Colonic mucosa (tissue), 4 donors: ENCODE data around the gene UNC5B. TPM values are rescaled to one million over a fixed set of nuclear protein-coding genes. Genes with fewer than 3 reads are reported as not detected.

Source experiments
- DNase-seq: peaks from one replicate; pipeline ENCODE4 v3.0.0-alpha.2; 2020
- H3K27ac ChIP-seq: fragments of 200-600 bp; one replicate; pipeline ENCODE4 v1.8.0; 2021
- H3K27me3 ChIP-seq: fragments of 200-600 bp; one replicate; pipeline ENCODE4 v1.8.0; 2021
- H3K36me3 ChIP-seq: fragments of 200-600 bp; one replicate; pipeline ENCODE4 v1.8.0; 2021
- H3K4me1 ChIP-seq: fragments of 200-600 bp; one replicate; pipeline ENCODE4 v1.8.0; 2021; ENCODE audit warnings: mild to moderate bottlenecking
- H3K4me3 ChIP-seq: fragments of 200-600 bp; one replicate; pipeline ENCODE4 v1.8.0; 2021
- H3K9ac ChIP-seq, 2 donors: one replicate each; pipeline ENCODE4 v1.7.0; 2013; ENCODE audit warnings: control low read depth in 2 of 2, low read depth in 2 of 2, low read length in 2 of 2
- H3K9me3 ChIP-seq: fragments of 200-600 bp; one replicate; pipeline ENCODE4 v1.8.0; 2021
- CTCF ChIP-seq: fragments of 200-600 bp; IDR thresholded peaks from one replicate; pipeline ENCODE4 v1.8.0; 2022; ENCODE audit warnings: antibody characterized with exemption, mild to moderate bottlenecking
- intact Hi-C: fragments of 100-400 bp; cut with DNase I; formaldehyde crosslinking; loops from one replicate; pipeline ENCODE4 v1.14.1; 2022
- total RNA-seq, 2 donors: library from RNA; stranded (reverse); fragmentation: NEBNext Ultra II Directional in 1 of 2; extraction: Animal tissue kit (Norgen Biotek cat#: 25700) in 1 of 2; gene quantifications; one replicate each; pipeline ENCODE4 v1.2.1, GENCODE V29; 2021
- donor health status: healthy.
- donor health status: DM: no; HTN: no; CAD: no.
- donor health status: DM: no; HTN: no; CAD: no.

Gene UNC5B
- total RNA-seq = 10 to 100 TPM; 18.4 to 18.5 TPM

GRCh38 chr10:71212318-71213126 is at the start of gene UNC5B:
Gene UNC5B, plus strand, starts transcription at chr10:71212570. Its CDS starts 416 bp downstream, at chr10:71212986.
- Histone ChIP-seq H3K9ac (peak within 1 kb of the TSS; percentile 80), H3K4me3 (peak within 1 kb of the TSS; percentile 71), H3K27me3 (peaks cover 30% of the 10 kb centered on the region), H3K4me1 (no peaks in the 10 kb centered on the region), H3K9me3 (no peaks in the 10 kb centered on the region), H3K36me3 (no peaks in the 10 kb centered on the region), H3K27ac (peak within 1 kb of the TSS; percentile 78)
- peak; percentile 91 for DNase-seq
- TF ChIP-seq CTCF = no peak
- intact Hi-C loops = loop anchor here (5.0 kb wide), 1 partner anchor 75 kb away; no protein-coding TSS in a partner anchor

GRCh38 chr10:71173466-71173865 is 38.9 kb upstream of the UNC5B start:
- no peaks in the 10 kb centered on the region for H3K9me3 ChIP-seq
- no peaks in the 10 kb centered on the region for H3K36me3 ChIP-seq
- no peaks in the 10 kb centered on the region for H3K4me1 ChIP-seq
- DNase-seq = no peak
- TF ChIP-seq CTCF = no peak
- no peak overlapping the region for H3K9ac ChIP-seq
- H3K4me3 ChIP-seq = no peak overlapping the region
- no peaks in the 10 kb centered on the region for H3K27me3 ChIP-seq
- no peak overlapping the region for H3K27ac ChIP-seq
- intact Hi-C loops = no loop called here

GRCh38 chr10:71176661-71177060 is 35.7 kb upstream of the UNC5B start:
- no peaks in the 10 kb centered on the region for H3K4me1 ChIP-seq
- no peak overlapping the region for H3K27ac ChIP-seq
- no peak overlapping the region for H3K4me3 ChIP-seq
- no peak for DNase-seq
- H3K9me3 ChIP-seq = no peaks in the 10 kb centered on the region
- intact Hi-C loops = no loop called here
- no peaks in the 10 kb centered on the region for H3K36me3 ChIP-seq
- TF ChIP-seq CTCF = no peak
- H3K9ac ChIP-seq = no peak overlapping the region
- H3K27me3 ChIP-seq = no peaks in the 10 kb centered on the region

GRCh38 chr10:71177651-71178199 is 34.6 kb upstream of the UNC5B start:
- Histone ChIP-seq H3K4me3 (no peak overlapping the region), H3K27ac (no peak overlapping the region), H3K36me3 (no peaks in the 10 kb centered on the region), H3K9me3 (no peaks in the 10 kb centered on the region), H3K27me3 (no peaks in the 10 kb centered on the region), H3K4me1 (no peaks in the 10 kb centered on the region), H3K9ac (no peak overlapping the region)
- no peak for TF ChIP-seq CTCF
- intact Hi-C loops = no loop called here
- DNase-seq = no peak

GRCh38 chr10:71178880-71179279 is 33.5 kb upstream of the UNC5B start:
- intact Hi-C loops = no loop called here
- no peak overlapping the region for H3K4me3 ChIP-seq
- H3K4me1 ChIP-seq = no peaks in the 10 kb centered on the region
- no peak overlapping the region for H3K9ac ChIP-seq
- no peak for TF ChIP-seq CTCF
- H3K36me3 ChIP-seq = no peaks in the 10 kb centered on the region
- no peak for DNase-seq
- H3K27ac ChIP-seq = no peak overlapping the region
- H3K27me3 ChIP-seq = no peaks in the 10 kb centered on the region
- no peaks in the 10 kb centered on the region for H3K9me3 ChIP-seq
